Tibial nerve (tissue), 3 donors: Measurements from ENCODE around the gene KIAA1217.

ENCODE experiments used
- CTCF ChIP-seq, 5 experiments: fragments of 200-600 bp in 3 of 5; fragments of 450-650 bp in 2 of 5; sonication (generic) in 3 of 5; IDR thresholded peaks; one replicate each; pipeline ENCODE4 v1.5.1; 2016 to 2019; ENCODE audit warnings: antibody characterized with exemption in 5 of 5, mild to moderate bottlenecking in 3 of 5, moderate library complexity in 2 of 5
- POLR2A ChIP-seq, 2 donors: fragments of 450-650 bp; IDR thresholded peaks; one replicate each; pipeline ENCODE4 v1.6.1; 2017; ENCODE audit warnings: antibody characterized with exemption in 2 of 2, mild to moderate bottlenecking in 2 of 2, moderate library complexity in 2 of 2

- TF ChIP-seq POLR2A (IDR thresholded peaks at IDR 0.05) (no peak), CTCF (IDR thresholded peaks at IDR 0.05) (no peak)
Observed at GRCh38 chr10:24579906-24580305, 371.0 kb downstream of the KIAA1217 start.
